GM13976 (cell line): ENCODE data around the gene PLSCR1.

ENCODE experiments used
- DNase-seq: peaks from one replicate; pipeline ENCODE4 v3.0.0; 2012; ENCODE audit warnings: low spot score
- CTCF ChIP-seq: IDR thresholded peaks from 2 replicates; pipeline ENCODE4 v1.5.1; 2012; ENCODE audit warnings: borderline replicate concordance, mild to moderate bottlenecking; ENCODE audit not compliant: insufficient read depth; ENCODE audit errors: extremely low read depth, missing control alignments, control extremely low read depth
- in situ Hi-C: fragments of 300-500 bp; cut with MboI; formaldehyde crosslinking; loops from one replicate; pipeline ENCODE4 v1.12.0; 2022; ENCODE audit warnings: low sequenced_read_pairs, mixed read lengths, inconsistent platforms; ENCODE audit not compliant: unreplicated experiment

PLSCR1 gene

DNA sequence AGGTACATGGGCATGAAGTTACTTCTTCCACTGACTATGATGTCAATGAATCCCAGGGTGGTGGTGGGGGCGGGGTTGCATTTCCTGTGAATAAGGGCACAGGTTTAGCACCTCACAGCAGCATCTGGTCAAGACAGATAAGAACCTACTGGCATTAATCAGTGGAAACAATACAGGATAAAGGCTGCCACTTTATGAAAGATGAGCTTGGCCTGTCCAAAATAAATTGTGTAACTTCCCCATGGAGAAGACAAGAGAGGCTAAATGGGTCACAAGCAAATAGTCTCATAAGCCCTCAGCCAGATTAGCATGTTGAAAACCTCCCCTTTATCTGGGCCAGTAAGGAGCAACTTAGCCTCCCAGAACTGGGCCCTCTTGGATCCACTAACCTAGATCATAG lies 47.7 kb downstream of the PLSCR1 start:
- TF ChIP-seq CTCF = no peak
- in situ Hi-C loops = no loop called here

GRCh38 chr3:146496251-146496650 lies 48.2 kb downstream of the PLSCR1 start:
- in situ Hi-C loops = no loop called here
- no peak for DNase-seq
- no peak for TF ChIP-seq CTCF

More for the DNA sequence above, 47.7 kb downstream of the PLSCR1 start:
- DNase-seq = no peak

GRCh38 chr3:146493761-146494160 lies 50.6 kb downstream of the PLSCR1 start:
- in situ Hi-C loops = no loop called here
- TF ChIP-seq CTCF = no peak
- no peak for DNase-seq

DNA sequence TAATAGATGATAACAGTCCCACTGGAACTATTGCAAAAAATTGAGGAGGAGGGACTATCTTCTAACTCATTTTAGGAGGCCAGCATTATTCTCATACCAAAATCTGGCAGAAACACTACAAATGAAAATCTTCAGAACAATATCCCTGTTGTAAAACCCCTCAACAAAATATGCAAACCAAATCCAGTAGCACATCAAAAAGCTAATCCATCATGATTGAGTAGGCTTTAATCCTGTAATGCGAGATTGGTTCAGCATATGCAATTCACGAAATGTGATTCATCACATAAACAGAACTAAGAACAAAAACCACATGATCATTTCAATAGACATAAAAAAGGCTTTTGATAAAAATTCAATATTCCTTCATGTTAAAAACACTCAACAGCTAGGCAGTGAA lies 51.2 kb downstream of the PLSCR1 start:
- in situ Hi-C loops = no loop called here
- no peak for DNase-seq
- TF ChIP-seq CTCF = no peak

- in situ Hi-C loops = no loop called here
Observed at GRCh38 chr3:146491303-146491702, 53.1 kb downstream of the PLSCR1 start.

GRCh38 chr3:146485297-146485696 lies 59.1 kb downstream of the PLSCR1 start:
- no peak for TF ChIP-seq CTCF
- in situ Hi-C loops = no loop called here
- DNase-seq = no peak

More at GRCh38 chr3:146491303-146491702, 53.1 kb downstream of the PLSCR1 start:
- no peak for TF ChIP-seq CTCF
- no peak for DNase-seq
